Stimulated activated CD4-positive, alpha-beta T cell treated with anti-CD3 and anti-CD28 coated beads, Interleukin-2, amount 100 ng/mL, for 24 hours (primary cell): ENCODE results near the gene TCOF1.
A peak's percentile ranks its signal among the peaks of the same experiment; 100 is the strongest.
"Not testable (repeated sequence)": the region's sequence is repeated elsewhere in the genome, so short reads cannot be mapped to it uniquely, and the experiment has no call there.

Experiments used
- DNase-seq, 2 donors: peaks; one replicate each; pipeline ENCODE4 v3.0.0-alpha.2; 2020

TCOF1 gene

DNA sequence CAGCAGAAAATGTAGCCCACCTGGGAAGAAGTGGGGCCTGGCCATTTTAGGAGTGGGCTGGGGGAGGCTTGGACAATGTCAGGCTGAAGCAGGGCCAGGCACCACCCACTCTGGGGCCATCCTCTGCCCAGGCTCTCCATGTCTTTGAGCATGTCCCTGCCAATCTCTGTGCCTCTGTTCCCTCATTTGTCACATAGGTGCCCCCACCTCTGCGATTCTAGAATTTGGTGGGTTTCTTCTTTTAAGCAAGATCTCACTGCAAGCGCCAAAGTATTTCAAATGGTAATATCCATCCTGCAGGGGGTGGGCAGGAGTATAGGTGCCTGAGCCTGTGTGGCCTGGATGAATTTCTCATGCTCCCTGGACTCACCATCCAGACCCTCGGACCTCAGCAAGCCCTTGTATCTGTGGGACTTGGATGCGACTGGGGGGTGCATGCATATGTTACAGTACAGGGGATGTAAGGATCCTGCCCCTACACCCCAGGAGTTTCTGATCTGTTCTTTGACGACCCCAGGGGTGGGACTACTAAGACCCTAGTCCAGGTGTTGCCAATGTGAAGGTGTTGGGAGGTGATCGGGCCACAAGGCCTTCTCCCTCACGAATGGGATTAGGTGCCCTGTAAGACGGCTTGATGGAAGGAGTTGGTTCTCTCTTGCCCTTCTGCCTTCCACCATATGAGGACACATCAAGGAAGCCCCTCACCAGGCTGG, 50.9 kb downstream of the TCOF1 start:
- no peak for DNase-seq

DNA sequence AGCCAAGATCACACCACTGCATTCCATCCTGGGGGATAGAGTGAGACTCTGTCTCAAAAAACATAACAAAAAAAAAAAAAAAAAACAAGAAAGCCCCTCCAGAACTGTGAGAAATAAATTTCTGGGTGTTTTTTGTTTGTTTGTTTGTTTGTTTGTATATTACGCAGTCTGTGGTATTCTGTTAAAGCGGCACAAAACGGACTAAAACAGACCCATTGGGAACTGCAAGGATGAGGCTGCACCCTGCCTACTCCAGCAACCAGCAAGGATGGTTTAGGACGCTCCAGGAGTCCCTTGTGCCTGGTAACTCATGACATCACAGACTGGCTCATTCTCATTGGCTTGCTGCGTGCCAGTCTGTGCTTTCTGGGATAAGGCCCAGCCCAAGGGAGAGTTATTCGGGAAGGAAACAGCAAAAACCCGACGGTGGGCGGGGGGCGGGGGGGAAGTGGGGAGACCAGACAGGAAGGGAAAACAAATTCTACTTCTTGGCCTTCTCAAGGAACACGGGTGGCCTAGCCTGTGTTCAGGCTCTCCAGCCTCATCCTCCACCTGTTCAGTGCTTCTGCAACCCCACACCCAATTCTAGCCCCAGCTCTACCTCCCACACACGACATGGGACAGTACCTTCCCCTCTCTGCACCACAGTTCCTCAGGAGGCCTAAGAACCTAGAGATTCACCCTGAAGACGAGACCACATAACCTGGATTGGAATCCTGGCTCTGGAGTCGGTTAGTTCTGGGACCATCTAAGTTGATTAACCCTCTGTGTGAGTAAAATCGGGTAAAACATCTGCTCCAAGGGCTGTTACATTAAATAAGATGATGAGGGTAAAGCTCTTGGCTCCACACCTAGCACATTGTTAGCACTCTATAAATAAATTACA, 52.4 kb downstream of the TCOF1 start:
- DNase-seq = peak; percentile 46 to 48

DNA sequence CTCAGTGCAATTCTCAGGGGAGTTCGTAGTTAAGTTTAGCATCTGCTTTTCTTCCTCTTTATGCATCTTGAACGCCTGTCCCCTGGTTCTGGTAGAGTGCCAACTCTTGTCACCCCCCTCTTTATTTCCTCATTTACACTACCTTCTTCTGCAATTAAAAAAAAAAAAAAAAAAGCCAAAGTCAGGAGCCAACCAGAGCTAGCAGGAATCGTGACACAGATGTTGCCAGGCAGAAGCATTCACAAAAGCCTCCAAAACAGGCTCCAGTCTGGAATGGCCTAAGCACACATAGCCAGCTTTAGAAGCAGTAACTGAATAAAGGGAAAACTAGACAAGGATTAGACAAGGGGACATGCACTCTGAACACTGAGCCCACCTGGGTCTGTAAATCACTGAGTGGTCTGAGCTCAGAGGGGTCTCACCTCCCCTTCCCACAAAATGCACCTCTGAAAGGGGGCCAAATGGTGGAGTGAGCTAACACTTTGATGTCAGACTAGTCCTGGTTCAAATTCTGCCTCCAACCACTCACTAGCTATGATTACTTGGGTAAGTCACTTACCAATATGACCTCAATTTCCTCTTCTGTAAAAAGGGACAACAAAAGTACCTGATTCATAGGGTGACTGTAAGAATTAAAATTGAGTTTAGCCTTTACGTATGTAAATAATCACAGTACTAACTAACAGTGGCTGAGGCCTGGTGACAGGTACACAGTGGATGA, 53.2 kb downstream of the TCOF1 start:
- peak; percentile 35 to 42 for DNase-seq

DNA sequence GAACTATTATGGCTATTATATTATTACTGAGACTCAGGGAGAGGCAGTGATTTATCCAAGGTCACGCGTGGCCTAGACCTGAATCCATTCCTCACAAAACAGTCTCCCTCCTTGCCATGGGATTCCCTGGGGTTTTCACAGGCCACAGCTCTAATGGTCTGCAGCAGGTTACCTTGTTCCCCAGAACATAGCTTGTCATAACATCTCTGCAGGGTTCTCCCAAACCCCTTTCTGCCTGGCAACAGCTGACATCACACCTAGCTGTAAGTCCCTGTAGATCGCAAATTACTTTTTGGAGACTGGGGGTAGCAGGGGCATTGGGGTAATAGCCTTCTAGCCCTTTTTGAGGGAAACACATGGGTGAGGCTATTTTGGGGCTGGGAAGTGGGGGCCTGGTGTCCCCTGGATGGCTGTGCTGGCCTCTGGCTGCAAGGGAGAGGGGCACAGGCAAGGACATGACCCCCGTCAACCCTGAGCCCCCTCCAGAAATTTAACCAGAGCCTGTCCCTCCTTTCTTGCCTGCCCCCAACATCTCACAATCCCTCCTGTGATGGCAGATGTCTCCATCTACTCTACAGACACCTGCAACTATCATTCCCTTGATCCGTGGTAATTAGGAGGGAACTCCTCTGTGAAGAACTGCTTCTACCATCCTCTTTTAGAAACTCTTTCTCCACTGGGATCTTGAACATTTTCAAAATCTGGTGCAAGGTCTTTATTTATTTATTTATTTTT, 53.9 kb downstream of the TCOF1 start:
- DNase-seq = peak; percentile 64 to 70

DNA sequence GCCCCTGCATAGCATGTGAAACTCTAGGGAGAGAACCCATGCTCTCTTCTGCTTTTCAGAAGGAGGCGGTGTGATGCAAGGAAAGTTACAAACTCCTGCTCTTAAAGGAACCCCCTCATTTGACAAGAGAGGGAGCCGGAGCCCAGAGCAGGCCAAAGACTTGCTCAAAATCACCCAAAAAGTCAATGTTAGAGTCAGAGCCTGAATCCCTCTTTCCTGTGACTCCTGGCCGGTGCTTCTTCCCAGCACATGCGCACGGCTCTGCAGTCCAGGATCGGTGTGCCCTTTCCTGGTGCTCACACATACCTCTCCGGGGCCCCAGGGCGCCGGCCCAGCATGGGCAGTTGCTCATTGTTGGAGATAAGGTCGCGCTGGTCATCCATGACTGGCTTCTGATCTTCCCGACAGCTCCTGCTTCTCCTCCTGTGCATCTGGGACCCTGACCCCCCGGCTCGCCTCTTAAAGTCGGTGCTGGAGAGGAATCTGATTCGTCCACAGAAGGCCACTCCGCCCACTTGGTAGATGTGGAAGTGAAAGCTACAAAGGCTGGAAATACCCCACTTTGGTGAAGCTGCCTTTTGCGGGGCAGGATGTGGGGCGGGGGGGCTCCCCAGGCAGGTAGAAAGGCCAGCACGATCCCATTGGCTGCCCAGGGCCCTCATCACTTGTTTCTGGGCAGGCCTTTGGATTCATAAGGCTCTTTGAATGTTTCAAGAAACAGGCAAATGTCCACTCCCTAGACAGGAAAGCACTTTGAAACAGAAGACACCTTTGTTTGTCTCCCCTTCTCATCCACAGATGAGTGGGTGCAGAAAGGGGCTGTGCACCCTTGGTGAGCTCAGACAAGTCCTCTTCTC, 55.0 kb downstream of the TCOF1 start, which contains the start of gene CD74:
TSS of gene CD74 (minus strand) at position 592 of the 857 bp plus-strand sequence. CDS start at position 431, 161 bp downstream.
- peak; percentile 87 to 89 for DNase-seq

DNA sequence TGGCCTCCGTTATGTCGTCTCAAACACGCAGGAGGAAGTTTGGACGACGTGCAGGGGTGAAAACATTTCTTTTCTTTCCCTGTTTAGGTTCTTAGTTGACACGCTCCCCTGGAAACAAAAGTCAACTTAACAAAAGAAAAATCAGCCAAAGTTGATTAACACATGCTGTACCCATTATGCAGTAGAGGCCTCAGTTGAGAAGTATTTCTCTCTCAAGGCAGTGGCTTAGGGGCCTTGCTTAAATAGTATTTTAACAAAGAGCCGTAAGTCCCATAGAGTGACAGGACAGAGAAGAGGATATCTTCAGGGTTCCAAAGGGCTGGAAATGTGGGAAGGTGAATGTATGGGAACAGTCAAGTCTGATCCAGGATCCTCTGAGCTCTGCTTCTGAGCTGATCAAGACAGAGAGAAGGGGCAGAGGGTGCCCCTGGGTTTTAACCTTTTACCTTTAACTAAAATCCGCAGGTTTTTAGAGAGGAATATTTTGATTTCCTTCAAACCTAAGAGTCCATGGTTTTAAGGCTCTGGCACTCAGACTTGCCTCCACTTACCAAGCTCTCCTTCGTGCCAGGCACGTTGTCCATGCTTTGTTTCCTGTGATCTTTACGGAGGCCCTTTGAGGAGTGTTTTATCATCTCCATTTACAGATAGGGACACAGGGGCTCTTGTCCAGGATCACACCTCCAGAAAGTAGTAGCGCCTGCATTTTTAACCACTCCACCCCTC, 55.8 kb downstream of the TCOF1 start:
- DNase-seq = no peak

DNA sequence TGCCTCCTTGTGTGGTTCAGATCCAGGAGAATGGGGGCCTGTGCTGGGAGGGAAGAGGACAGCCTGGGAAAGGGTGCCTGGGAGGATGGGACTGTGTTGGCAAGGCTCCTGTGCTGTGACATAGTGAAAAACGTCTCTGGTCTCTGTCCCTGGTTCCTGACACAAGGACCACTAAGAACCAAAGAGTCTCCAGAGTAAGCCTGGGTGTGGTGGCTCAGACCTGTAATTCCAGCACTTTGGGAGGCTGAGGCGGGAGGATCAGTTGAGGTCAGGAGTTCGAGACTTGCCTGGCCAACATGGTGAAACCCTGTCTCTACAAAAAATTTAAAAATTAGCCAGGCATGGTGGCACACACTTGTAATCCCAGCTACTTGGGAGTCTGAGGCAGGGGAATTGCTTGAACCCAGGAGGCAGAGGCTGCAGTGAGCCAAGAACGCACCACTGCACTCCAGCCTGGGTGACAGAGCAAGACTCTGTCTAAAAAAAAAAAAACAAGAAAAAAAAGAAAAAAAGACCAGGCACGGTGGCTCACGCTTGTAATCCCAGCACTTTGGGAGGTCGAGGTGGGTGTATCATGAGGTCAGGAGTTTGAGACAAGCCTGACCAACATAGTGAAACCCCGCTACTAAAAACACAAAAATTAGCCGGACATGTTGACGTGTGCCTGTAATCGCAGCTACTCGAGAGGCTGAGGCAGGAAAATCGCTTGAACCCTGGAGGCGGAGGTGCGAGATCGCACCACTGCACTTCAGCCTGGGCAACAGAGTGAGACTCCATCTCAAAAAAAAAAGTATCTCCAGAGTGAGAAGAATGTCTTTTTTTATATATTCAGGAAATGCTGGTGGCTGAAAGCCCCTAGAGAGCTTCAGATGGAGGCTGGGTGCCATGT, 56.6 kb downstream of the TCOF1 start:
- DNase-seq = not testable (repeated sequence)

DNA sequence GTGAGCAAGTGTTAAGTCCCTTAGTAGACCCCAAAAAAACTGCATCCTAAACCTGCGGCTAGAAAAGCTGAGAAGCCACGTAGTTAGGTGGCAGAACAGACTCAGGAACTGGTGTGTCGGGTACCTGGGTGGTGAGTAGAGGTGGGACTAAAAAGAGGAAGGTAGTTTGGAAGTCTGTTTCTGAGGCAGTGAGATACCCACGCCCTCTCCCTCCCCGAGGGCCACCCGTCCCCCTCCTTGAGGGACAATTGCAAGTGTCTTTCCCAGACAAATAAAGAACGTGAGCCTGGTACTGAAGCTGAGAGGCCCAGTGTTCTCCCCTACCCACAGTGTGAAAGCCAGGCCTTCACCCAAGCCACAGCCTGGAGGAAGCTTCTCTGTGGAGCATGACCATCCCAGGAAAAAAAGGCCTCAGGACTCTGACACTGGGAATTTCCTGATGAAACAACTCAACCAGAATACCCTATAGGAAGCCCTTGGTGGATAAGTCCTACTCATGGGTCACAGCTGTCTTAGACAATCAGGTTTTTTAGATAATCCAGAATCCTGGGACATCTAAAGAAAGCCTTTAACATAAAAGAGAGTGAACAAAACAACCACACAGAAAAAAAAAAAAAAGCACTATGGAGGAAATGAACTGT, 62.3 kb downstream of the TCOF1 start:
- DNase-seq = no peak

DNA sequence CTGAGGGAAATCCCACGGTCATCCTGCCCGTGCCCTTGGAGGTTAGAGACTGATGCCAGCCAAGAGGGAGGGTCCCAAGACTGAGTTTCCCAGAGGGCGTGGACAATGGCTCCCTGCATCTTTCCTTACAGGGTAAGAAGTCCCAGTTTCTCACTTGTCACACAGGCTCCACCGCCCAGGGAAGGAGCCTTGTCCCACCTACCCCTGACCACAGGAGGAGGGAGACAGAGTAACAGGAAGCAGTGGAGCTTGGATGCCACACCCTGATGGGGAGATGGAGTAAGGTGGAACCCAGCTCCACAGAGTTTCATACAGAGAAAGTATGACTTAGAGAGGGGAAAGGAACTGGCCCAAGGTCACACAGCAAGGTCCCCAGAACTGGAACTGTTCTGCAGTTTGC, 64.6 kb downstream of the TCOF1 start:
- no peak for DNase-seq

DNA sequence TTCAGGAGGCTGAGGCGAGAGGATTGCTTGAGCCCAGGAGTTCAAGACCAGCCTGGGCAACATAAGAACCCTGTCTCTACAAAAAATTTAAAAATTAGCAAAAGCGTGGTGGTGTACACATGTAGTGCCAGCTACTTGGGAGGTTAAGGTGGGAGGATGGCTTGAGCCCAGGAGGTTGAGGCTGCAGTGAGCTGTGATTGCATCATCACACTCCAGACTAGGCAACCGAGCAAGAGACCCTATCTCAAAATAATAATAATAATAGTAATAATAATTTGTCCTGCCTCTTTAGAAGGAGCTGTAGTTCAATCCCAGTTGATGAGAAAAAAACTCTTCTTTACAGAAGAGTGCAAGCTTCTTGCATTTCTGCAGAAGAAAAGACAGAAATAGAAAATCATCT, 65.3 kb downstream of the TCOF1 start:
- no peak for DNase-seq

DNA sequence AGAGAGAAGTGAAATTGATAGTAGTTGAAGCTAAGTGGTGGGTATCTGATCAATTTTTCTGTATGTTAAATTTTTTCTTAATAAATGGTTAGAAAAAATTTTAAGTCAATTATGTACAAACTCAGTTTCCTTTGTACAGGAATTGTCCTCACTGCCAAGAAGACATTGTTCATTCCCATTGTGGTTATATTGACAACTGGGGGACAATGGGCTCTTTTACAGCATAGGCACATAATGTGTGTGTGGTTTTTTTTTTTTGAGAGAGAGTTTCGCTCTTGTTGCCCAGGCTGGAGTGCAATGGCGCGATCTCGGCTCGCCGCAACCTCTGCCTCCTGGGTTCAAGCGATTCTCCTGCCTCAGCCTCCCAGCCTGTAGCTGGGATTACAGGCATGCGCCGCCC, 68.7 kb downstream of the TCOF1 start:
- not testable (repeated sequence) for DNase-seq

DNA sequence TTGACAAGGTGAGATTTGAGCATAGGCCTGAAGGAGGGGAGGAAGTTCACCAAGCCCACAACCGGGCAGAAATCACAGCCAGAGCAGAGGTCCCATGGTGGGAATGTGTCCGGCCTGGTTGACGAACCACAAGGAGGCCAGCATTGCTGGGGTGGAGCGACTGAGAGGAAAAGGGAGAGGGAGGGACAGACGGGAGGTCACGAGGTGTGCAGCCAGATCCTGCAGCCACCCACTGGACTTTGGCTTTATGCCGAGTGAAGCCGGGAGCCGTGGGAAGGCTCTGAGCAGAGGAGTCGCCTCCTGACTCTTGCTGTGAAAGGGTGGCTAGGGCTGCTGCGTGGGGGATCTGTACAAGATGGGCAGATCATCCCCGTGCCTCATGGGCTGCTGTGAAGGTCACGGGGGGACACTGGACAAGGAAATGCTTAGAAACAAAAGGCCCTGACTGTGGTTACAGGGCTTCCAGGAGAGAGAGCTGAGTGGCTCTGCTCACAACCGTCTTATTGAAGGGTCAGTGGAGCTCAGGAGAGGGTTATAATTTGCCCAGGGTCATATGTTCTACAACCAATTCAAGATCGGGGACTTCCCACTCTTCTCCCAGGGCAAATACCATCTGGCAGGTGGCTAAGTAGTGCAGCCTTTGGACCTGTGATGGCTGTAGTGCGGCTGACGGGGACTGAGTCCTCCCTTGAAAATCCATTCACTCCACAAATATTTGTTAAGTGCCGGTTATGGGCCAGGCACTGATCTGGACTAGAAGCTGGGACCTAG, 70.8 kb downstream of the TCOF1 start:
- DNase-seq = no peak

DNA sequence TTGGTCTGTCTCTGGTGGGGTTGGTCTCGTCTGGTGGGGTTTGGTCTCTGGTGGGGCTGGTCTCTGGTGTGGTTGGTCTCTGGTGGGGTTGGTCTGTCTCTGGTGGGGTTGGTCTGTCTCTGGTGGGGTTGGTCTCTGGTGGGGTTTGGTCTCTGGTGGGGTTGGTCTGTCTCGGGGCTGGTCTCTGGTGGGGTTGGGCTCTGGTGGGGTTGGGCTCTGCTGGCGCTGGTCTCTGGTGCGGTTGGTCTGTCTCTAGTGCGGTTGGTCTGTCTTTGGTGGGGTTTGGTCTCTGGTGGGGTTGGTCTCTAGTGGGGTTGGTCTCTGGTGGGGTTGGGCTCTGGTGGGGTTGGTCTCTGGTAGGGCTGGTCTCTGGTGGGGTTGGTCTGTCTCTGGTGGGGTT, 71.5 kb downstream of the TCOF1 start:
- DNase-seq = no peak

DNA sequence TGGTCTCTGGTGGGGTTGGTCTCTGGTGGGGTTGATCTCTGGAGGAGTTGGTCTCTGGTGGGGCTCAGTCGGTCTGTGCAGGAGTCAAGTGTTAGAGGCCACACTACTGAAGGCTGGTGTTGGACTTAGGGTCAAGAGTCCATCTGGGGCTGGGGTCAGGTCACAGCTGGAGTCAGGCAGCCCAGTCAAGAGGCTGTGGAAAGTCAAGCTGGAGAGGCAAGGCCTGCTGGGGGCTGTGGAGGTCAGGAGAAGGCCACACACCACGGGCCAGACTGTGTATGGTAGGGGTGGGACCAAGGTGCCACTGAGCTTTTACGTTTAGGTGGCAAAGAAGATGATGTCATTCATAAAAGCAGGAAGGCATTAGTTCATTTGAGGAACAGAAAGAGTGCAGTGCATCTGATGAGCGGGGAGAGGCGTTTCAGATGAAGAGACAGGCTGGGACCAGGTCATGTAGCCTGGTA, 71.9 kb downstream of the TCOF1 start:
- no peak for DNase-seq

DNA sequence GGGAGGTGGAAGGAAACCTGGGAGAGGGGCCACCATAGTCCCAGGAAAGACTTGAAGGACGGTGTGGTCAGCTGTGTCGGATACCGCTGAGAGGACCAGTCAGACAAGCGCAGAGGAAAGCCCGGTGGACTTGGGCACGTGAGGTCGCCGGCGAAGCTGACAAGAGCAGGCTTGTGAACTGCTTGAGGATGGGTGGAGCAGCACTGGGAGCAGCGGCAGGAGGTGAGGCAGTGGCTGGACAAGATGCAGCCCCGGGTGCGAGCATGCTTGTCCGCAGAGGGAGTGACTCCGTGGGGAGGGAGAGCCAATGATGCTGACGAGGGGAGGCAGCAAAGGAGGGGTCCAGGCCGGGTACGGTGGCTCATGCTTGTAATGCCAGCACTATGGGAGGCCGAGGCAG, 73.6 kb downstream of the TCOF1 start:
- DNase-seq = no peak

DNA sequence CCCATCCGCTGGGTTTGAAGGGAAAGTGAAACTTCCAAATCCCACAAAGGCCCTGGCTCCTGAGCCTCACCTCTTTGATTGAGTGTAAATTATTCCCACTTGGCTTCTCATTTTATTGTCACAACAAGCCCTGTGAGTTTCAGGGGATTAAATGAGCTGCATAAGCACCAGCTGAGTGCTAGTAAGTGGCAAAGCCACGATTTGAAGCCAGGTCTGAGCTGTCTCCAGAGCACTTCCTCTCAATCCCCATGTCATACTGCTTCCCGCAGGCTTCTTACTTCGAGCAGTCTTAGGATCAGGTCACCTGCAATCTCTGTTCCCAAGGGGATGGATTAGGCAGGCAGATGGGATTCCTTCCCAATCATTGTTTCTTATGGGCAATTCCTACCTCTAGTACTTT, 74.1 kb downstream of the TCOF1 start:
- no peak for DNase-seq

DNA sequence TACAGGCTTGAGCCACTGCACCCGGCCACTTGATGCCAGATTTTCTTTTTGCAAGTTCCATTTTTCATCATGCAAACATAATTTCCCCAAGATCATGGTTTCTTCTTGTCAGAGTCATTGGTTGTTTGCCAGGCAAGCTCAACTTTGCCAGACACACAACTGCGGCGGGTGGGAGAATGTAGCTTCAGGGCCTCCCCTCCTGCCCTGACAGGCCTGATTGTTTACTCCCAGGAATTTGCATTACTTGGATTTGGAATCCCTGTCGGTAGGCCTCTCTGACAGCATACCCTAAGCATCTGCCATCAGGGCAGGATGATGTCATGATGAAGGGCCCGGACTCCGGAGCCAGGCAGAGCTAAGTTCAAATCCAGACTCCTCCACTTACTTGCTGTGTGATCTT, 77.0 kb downstream of the TCOF1 start:
- DNase-seq = no peak

DNA sequence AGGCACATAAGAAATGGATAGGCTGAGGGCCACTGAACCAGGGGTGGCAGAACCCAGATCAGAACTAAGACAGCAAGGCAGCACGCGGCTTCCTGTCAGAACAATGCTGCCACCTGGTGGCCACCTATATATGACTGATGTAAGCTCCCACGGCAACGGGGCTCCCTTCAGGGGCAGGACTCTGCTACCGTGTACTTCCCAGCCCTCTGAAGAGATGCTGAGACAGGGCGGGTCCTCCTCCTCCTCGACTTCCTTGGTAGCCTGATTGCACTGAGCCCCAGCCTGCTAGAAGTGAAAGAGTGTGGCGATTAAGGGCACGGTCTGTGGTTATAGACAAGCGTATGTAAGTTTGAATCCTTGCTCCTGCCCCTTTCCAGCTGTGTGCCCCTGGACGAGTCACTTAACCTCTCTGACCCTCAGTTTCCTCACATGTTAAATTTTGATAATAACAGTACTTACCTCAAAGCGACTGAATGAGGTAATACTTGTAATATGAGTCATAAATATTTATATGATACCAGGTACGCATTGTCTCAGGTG, 78.7 kb downstream of the TCOF1 start:
- peak; percentile 94 to 96 for DNase-seq
